Limb (tissue), 2 donors: ENCODE results near the gene VIPAS39.

Source experiments
- DNase-seq, 2 donors: peaks; one replicate each; pipeline ENCODE4 v3.0.0-alpha.2; 2016; ENCODE audit errors: extremely low spot score in 2 of 2

VIPAS39 gene

DNA sequence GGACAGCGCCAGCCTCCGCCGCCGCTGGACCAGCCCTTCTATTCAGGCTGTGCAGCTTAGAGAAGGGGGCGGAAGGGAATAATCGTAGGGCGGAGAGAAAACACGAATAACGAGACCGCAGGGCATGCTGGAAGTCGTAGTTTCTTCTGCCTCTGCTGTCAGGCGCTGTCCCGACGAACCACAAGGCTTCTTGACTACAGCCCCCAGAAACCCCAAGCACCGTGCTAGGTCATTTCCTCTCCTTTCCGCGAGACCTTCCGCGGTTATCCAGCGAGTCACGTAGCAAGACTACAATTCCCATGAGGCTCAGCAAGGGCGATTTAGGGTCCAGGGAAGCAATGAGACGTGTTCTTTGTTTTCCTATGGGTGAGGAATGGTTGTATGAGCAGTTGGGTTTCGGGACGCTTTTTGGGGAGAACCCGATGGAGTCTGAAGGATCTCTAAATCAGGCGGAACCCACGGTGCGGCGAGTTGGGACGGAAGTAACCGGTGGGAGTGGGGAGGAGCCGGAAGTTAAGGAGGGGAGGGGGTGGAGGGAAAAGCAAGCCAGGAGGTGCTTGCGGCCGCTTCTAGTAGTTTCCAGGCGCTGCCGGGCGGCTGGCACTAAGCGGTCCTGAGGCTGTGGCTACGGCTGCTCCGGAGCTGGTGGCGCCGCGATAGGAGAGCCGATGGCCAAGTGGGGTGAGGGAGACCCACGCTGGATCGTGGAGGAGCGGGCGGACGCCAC is at the start of gene VIPAS39, which contains the start of gene AHSA1:
Gene VIPAS39 (minus strand): TSS at position 80 of the 727 bp plus-strand sequence. CDS start 3,499 bp downstream, outside the sequence.
Gene AHSA1 (plus strand): TSS at position 572 of the 727 bp plus-strand sequence. CDS start 97 bp downstream, at position 669.
- DNase-seq: peak; percentile 95 to 100

DNA sequence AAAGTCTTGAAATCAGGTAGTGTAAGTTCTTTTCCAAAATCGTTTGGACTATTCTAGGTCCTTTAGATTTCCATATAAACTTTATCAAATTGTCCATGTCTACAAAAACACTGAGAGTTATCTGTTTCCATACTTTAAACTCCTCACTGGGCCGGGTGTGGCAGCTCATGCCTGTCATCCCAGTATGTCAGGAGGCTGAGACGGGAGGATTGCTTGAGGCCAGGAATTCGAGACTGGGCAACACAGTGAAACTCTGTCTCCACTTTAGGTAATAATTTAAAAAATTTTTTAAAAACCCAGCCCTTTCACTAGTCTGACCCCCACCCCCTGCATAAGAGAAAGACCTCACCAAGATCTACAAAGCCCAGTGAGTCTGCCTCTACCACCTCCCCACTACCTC is 47.6 kb upstream of the VIPAS39 start:
- no peak for DNase-seq

DNA sequence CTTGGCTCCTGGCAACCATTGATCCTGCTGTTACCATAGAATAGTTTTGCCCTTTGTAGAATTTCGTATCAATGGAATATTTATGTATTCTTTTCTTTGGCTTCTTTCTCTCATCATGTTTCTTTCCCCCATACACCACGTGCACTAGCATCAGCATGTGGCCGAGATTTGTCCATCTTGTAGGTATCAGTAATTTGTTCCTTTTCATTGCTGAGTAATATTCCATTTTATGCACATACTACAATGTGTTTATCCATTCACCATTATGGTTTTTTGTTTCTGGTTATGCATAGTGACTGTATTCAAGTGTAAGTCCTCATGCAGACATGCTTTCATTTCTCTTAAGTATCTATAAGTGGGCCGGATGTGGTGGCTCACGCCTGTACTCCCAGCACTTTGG is 45.7 kb upstream of the VIPAS39 start:
- no peak for DNase-seq

DNA sequence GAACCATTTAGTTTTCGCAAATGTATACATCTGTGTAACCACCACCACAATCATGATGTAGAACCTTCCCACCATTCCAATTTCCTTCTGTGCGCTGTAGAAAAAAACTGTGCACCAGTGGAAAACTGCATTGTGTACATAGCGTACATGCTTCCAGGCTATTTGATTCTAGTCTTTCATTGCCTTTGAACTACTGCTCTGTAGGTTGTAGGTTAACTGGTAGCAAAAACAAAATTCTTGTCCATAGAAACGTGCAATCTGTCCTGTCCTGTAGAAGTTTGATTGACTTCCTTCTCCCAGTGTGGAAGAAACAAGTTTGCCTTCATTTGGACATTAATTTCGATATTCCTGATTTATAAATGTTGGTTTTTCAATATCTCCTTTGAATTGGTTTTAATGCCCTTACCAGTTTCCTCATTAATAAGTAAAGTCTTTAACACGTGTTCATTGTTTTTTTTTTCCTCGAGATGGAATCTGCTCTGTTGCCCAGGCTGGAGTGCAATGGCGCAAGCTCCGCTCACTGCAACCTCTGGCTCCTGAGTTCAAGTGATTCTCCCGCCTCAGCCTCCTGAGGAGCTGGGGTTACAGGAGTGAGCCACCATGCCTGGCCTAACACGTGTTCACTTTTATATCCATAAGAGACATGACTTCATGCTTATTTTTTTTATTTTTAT is 44.8 kb upstream of the VIPAS39 start:
- no peak for DNase-seq

DNA sequence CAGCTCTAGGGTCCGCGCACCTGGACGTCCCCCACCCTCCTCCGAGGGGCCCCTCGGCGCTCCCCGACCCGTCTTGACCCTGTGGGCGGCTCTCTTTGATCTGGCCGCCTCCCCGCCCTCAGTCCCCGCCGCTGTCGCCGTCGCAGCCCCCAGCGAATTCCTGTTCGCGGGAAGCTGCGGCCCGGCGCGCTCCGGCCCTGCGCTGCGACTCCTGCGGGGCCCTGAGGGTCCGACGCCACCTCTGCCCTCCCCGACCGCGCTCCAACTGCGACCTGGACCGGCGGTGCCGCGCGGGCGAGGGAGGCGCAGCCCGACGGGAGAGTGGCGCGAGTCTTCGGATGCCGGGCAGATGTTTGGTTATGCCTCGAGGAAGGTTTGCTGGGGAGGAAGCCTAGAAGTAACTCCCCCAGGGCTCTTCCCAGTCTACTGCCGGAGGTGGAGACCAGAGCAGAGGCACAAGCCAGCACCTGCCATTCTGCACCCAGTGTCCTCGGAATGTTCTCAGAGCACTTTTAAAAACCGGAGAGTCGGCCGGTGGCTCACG is 41.7 kb upstream of the VIPAS39 start:
- peak in 1 of 2 donors; percentile 46 for DNase-seq

DNA sequence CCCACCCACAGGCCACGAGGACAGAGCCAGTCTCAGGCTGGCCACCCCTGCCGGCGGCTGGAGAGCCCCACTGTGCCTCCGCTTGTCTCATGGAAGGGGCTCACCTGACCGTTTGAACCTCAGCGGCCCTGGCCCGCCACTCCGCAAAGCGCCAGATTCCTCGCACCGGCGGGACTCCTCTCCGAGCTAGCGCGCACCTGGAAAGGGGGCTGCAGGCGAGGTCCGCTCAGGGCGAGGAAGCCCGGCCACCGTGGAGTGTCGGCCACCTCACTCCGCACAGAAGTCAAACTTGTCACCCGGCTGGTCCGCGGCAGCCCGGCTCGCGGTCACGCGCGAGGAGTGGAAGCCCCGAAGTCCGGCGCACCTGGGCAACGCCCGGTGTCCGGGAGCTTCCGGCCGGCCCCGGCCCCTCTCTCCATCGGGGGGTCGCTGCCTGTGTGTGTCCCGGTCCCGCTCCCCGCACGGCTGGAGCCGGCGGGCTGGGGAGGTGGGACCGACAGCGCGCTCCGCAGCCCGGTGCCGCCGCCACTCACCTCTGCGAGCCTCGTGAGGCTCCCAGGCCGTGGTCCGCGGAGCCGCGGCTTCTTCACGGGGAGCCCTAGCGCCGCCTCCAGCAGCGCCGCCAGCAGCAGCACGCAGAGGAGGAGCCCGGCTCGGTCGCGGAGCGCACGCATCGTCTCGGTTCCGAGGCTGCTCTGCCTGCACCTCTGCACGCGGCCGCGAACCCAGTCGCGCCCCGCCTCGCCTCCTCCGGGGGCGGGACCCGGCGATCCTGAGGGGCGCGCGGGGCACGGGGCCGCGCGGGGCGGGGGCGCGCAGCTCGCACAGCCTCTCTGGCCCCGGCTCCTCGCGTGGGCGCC is 40.9 kb upstream of the VIPAS39 start, which contains the start of gene ISM2:
Gene ISM2 (minus strand): TSS at position 697 of the 860 bp plus-strand sequence. CDS start 23 bp downstream, at position 674.
- DNase-seq: peak; percentile 6 to 59

DNA sequence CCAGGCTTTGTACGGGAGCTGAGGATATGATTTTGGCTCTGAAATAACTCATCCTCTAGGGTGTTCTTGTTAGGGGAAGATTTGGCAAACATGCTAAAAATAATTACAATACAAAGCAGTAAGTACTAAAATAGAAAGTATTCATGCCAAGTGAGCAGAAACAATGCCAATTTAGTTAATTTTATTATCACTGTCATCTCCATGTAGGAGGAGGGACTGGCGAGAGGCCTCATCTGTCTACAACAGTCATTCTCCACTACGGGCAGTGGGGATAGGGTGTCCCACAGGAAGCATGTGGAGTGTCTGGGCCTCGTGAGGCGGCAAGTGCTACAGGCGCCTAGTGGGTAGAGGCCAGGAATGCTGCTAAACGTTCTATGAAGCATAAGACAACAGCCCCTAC is 37.9 kb upstream of the VIPAS39 start:
- no peak for DNase-seq

DNA sequence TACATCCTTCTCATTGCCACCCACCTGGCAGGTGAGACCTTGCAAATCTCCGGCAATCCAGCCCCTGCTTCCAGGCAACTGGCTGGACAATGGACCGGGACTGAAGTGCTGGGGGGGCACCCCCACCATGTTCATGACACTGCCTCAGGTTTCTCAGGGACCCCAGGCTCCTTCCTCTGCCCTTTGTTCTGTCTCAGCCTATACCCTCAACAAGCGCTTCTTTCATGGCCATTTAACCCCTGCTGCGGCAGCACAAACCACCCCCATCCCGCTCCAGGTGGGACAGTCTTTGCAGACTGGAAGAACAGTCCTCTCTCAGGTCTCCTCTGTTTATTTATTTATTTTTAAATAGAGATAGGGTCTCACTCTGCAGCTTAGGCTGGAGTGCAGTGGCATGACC is 33.7 kb upstream of the VIPAS39 start:
- DNase-seq: no peak

DNA sequence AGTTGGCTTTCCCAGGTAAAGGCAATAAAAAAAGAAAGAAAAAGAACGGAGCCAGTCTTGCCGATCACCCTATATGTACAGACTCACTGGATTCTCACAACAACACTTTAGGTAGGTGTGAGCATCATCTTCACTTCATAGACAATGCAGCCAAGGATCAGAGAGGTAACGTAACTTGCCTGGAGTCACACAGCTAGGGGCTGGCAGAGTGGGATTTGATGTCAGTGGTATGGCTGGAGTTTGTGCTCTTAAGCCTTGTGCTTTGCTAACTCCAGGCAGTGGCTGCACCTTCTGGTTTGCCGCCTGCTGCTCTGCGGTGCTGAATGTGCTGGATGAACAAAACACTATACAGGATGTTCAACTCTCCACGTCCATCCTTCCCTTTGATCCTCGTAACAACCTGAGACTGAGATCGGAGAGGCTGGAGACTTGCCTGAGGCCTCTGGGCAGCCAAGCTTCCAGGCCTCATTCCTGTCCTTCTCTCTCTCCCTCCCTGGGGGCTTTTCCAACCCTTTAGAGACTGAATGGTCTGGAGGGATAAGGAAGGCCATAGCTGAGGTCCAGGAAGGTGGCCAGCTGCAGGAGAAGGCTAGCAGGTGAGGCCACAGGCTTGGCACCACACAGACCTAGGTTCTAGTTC is 33.1 kb upstream of the VIPAS39 start:
- DNase-seq: no peak

DNA sequence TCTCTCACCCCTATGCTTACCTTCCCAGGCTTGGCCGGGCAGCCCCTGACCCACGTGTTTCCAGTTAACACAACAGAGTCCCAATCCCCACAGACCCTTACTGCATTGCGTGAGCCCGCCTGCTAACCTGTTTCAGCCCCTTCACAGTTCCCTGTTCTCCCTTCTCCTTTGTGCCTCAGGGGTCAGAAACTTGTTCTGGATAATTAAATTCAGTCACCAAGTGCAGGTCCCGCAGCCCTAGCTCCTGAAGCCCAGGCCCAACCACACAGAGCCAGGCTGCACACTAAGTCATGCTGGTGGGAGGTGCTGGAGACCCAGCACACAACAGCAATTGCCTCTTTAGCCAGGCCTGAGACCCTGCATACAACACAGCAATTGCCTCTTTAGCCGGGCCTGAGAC is 31.6 kb upstream of the VIPAS39 start:
- DNase-seq: no peak

DNA sequence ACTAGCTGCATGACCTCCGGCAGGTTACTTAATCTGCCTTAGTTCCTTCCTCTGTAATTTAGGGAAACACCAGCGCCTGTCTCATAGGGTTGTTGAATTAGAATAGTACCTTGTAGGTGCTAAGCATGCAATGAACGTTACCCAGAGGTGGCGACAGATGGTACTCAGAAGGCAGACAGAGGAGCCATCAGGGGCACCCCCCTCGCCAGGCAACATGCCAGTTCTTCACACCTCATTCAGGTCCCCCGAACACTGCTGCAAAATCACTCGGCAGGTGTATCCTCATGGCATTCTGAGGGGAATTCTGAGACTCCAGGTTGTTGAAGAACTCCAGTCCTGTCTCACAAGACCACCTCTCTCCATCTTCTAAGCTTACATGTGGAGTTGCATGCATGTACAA is 31.2 kb upstream of the VIPAS39 start:
- DNase-seq: no peak

DNA sequence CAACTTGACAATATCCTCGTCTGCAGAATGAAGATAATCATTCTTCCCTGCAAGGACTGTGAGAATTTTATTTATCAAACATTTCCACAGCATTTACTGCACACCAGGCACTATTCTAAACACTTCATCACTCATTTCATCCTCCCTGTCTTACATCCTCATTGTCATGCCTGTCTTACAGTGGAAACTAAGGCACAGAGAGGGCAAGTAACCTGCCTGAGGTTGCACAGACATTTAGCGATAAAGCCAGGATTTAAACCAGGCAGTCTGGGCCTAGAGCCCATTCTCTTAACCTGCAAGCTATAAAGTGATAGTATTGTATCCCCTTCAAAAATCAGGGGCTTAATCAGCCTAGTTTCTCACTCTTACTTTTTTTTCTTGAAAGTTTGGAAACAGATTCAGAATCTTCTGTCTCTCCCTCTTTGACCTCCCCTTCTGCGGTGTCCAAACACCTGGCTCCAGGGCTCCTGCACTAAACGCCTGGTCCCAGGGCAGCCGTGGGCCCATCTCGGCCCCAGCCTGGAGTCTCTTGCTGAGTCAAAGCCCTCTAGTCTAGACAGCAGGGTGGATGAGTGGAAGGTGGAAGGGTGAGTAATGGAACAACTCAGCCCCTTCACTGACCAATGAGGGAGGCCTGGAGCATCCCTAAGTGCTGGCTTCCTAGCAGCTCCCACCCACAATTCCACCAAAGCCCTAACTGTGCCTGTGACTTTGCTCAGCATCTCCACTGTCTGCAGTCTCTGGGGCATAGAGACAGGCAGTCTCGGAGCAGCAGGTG is 28.7 kb upstream of the VIPAS39 start:
- no peak for DNase-seq

DNA sequence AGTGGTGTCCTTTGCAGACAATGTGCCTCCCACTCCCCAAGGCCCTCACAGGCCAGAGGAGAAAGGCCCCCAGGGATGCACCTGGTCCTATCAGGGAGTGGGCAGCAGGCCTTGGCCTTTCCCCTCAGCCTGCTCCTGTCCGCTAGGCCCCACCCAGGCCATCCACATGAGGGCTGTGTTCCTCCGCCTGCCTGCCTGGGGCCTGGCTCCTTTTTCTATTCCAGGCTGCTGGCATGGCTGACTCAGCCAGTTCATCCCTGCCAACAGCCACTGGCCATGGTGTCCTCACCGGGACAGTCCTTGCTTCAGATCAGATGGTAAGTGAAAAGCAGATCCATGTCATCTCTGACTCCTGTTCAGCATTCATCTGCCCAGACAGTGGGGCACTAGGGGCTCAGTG is 27.9 kb upstream of the VIPAS39 start:
- DNase-seq: no peak

DNA sequence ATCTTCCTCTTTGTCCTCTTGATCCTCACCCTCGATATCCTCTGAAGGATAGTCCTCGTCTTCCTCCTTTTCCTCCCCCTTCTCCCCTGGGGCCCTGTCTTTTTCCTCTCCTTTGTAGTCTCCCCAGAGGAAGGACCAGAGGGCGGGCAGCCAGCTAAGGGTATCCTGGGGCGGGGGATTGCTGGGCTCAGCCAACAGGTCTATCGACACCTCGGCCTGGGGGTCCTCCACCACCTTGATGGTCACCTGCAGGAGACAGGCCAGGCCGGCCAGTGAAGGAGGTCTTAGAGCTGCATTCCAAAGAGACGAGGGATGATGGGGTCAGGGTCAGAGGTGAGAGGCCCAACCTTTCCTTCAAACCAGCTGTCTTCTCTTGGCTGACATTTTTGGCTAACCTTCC is 25.0 kb upstream of the VIPAS39 start:
- no peak for DNase-seq

DNA sequence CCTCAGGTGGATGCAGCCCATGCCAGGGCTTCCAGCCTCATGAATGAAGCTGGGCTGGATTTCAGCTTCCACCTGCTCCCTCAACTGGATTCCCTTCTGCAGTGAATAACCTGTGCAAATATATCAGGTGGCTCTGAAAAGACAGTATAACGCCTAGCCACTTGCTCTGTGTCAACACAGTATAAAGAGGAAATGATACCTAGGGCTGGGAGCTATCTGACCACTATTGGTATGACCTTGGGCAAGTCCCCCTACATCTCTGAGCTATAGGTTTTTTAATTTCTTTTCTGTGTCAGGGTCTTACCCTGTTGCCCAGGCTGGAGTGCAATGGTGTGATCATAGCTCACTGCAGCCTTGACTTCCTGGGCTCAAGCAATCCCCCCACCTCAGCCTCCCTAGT is 21.4 kb upstream of the VIPAS39 start:
- no peak for DNase-seq

DNA sequence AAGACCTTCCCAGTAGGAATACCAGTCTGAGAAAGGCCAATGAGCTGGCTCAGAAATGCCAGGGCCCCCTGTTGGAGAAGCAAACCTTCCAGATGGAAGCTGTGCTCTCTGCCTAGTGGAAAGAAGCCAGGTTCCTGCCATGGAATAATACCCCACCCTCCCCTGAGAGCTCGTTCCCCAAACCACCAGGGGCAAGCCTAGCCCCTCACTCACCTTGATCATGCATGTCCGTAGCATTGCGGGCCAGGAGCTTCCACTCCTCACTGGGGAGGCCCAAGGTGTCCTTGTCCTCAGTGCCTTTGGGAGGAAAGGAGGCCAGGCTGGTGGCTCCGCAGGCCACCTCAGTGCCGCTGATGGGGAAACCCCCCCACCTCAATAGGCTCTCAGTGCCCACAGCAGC is 20.6 kb upstream of the VIPAS39 start:
- no peak for DNase-seq

DNA sequence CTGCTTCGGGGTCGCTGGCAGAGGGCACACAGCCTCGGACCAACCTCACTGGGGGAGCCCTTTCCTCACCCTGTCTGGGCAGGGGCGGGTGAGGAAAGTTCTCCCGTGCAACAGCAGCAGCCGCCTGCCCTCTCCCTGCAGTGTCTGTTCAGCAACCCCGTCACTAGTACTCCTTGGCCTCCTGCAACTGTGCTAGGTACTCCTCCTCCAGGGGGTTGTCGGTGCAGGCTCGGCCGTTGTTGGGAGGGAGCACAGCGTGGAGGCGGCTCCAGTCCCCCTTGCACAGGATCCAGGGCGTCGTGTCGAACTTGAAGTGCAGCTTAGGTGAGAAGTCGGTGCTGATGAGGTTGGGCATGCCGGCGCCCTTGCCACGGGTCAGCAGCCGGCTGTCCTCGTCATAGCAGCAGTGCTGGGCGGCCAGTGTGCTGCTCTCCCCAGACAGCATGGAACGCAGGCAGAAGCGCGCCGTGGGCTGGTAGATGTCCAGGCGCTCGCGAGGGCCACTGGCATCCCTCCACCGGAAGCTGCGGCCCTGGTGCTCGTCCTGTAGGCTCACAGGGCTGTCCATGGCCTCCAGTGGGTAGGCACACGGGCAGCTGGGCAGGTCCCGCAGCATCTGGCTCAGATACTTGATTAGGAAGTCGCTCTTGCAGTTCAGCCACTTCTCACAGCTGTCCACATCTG is 18.2 kb upstream of the VIPAS39 start:
- no peak for DNase-seq

DNA sequence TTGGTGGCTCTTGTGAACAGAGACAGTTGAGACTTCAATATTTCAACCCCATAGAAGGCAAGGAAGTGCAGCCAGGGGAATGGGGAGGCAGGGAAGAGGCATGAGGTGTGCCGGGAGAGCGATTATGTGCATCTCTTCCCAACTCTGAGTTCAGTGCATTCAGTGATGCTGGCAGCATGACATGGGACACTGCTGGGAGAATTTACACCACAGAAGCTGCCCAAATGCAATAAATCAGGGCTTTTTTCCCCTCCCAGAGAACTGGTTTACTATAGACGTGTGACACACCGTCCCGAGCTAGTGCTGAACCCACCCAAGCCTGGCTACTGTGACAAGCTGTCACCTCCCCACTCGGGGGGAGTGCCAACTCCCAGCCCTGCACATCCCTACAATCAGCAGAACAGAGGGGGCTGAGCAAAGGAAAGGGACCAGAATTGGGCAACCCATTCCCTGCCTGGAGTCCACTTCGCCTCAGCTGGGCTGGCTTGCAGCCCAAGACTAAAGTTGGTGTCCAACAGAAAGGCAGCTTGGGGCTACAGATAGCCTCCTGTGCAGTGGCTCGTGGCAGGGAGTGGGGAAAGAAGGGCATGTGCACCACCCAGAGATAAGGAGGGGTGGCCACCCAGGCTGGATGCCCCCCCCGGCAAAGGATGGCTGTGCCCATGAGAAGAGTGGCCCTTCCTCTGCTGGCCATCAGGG is 17.2 kb upstream of the VIPAS39 start:
- no peak for DNase-seq

DNA sequence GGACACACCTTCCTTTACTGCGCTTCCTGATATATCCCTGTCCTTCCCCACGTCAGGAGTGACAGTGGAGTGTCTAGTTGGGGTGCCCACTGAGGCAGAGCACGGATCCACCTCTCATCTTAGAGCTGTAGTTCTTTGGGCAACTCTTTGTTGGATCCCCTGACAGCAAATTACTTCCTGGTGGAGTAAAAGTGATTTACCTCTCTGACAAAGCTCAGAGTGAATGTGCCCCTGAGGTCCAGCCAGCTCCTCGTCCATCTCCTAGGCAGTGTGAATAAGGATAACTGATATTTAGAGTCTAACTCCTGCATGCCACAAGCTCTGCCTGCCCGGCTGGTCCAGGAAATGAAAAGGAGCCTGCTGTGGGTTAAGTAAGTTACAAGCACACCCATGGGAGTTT is 16.5 kb upstream of the VIPAS39 start:
- DNase-seq: no peak
